ENCODE measurements around the gene RALGAPA2.
A peak's percentile ranks its signal among the peaks of the same experiment; 100 is the strongest.

DNA sequence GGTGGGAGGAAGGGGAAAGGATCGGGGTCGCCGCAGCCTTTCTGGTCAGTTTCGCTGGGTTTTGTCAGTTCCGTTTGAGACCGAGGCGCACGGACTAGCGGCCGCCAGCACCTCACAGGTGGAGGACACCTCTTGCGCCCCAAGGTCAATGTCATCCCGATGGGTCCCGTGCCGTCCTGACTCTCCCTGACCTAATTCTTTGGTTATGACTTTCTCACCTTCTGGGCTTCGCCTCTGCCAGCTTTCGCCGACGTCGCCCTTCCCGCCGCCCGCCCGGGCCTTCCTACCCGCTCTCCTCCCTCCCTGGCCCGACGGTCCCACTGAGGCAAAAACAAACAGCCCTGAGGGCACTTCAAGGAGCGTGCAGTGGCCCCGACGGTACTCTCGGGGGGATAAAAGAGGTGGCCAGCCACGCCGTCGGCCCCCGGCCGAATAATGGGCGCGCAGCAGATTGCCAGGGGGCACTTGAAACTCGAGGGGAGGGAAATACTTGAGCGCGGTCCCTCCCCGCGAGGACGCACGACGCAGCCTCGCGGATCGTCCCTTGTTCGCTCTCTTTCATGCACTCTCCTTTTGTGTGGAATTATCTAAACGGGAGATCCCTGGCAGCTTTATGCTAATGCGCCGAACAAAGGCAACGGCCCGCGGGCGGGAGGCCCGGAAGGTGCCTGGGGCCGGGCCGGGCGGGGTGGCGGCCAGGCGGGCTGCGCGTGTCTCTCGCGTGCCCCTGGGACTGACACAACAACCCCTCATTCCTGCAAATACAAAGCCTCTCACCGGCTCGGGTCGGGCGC, 348.4 kb downstream of the RALGAPA2 start:
- peak; percentile 97 for TF ChIP-seq EZH2 (IDR thresholded peaks at IDR 0.05; ENCODE audit: insufficient read depth, poor library complexity, severe bottlenecking)
- TF ChIP-seq EZH2phosphoT487 (IDR thresholded peaks at IDR 0.05; ENCODE audit: insufficient read depth, low read depth), result peak; percentile 76; the same call in 1 of the 2 replicates

All from GM23248 (cell line).